HepG2 (cell line): ENCODE results near the gene MEPE. TPM values are rescaled to one million over a fixed set of nuclear protein-coding genes. Genes with fewer than 3 reads are reported as not detected.

ENCODE experiments used
- ATM ChIP-seq: fragments of 450-650 bp; IDR thresholded peaks from 2 replicates; pipeline ENCODE4 v1.7.1; 2017; ENCODE audit warnings: mild to moderate bottlenecking, borderline replicate concordance
- BRD4 ChIP-seq: sonication (generic); formaldehyde crosslinking; IDR thresholded peaks from 2 replicates; pipeline ENCODE4 v1.4.0; 2020; ENCODE audit warnings: missing genetic modification reagents
- DMTF1 ChIP-seq: sonication (generic); formaldehyde crosslinking; IDR thresholded peaks from 2 replicates; pipeline ENCODE4 v1.4.0; 2020; ENCODE audit warnings: mild to moderate bottlenecking, missing genetic modification reagents
- FOXO4 ChIP-seq: sonication (generic); formaldehyde crosslinking; conservative IDR thresholded peaks from 2 replicates; pipeline ENCODE4 v1.8.1; 2023; ENCODE audit warnings: missing genetic modification reagents
- GPN1 ChIP-seq: sonication (generic); formaldehyde crosslinking; IDR thresholded peaks from 2 replicates; pipeline ENCODE4 v1.5.1; 2020; ENCODE audit warnings: missing genetic modification reagents, borderline replicate concordance
- HNRNPLL ChIP-seq: fragments of 200-400 bp; formaldehyde crosslinking; IDR thresholded peaks from 2 replicates; pipeline ENCODE4 v1.6.1; 2017; ENCODE audit warnings: mild to moderate bottlenecking, low read depth, low read length; ENCODE audit not compliant: poor library complexity, severe bottlenecking
- HOXA7 ChIP-seq: sonication (generic); formaldehyde crosslinking; IDR thresholded peaks from 2 replicates; pipeline ENCODE4 v1.8.1; 2022; ENCODE audit warnings: mild to moderate bottlenecking, missing genetic modification reagents, moderate library complexity
- IKZF4 ChIP-seq: sonication (generic); formaldehyde crosslinking; IDR thresholded peaks from 2 replicates; pipeline ENCODE4 v1.5.1; 2020; ENCODE audit warnings: borderline replicate concordance, mild to moderate bottlenecking, low read depth, missing genetic modification reagents; ENCODE audit errors: not compliant biosample characterization
- JARID2 ChIP-seq: sonication (generic); formaldehyde crosslinking; IDR thresholded peaks from 2 replicates; pipeline ENCODE4 v1.8.1; 2023; ENCODE audit warnings: missing genetic modification reagents, inconsistent platforms; ENCODE audit not compliant: insufficient replicate concordance
- JDP2 ChIP-seq: sonication (generic); formaldehyde crosslinking; IDR thresholded peaks from 2 replicates; pipeline ENCODE4 v1.8.1; 2022; ENCODE audit warnings: missing genetic modification reagents, borderline replicate concordance
- LCORL ChIP-seq, 2 experiments: fragments of 450-650 bp in 1 of 2; sonication (generic) in 1 of 2; formaldehyde crosslinking in 1 of 2; IDR thresholded peaks; 2 replicates each; pipeline versions ENCODE4 v1.5.0 to v1.6.1; 2017 to 2020; ENCODE audit warnings: antibody characterized with exemption in 1 of 2, missing genetic modification reagents in 1 of 2
- MED1 ChIP-seq: sonication (generic); formaldehyde crosslinking; IDR thresholded peaks from 2 replicates; pipeline ENCODE4 v1.4.0; 2020; ENCODE audit warnings: missing genetic modification reagents
- NONO ChIP-seq, 2 experiments: fragments of 450-650 bp in 1 of 2; sonication (generic) in 1 of 2; formaldehyde crosslinking in 1 of 2; IDR thresholded peaks in 1 of 2; conservative IDR thresholded peaks in 1 of 2; 2 replicates each; pipeline versions ENCODE4 v1.6.1 to v1.8.0; 2017 to 2022; ENCODE audit warnings: mild to moderate bottlenecking in 1 of 2, missing genetic modification reagents in 1 of 2, moderate library complexity in 1 of 2
- SALL2 ChIP-seq: sonication (generic); formaldehyde crosslinking; IDR thresholded peaks from 2 replicates; pipeline ENCODE4 v1.8.1; 2023; ENCODE audit warnings: mild to moderate bottlenecking, missing genetic modification reagents, inconsistent platforms
- SETDB1 ChIP-seq: sonication (generic); formaldehyde crosslinking; IDR thresholded peaks from 2 replicates; pipeline ENCODE4 v1.5.1; 2020; ENCODE audit warnings: missing genetic modification reagents, mild to moderate bottlenecking, borderline replicate concordance
- SIX1 ChIP-seq: sonication (generic); formaldehyde crosslinking; IDR thresholded peaks from 2 replicates; pipeline ENCODE4 v1.4.0; 2020; ENCODE audit warnings: missing genetic modification reagents, borderline replicate concordance
- SP2 ChIP-seq: sonication (generic); formaldehyde crosslinking; IDR thresholded peaks from 2 replicates; pipeline ENCODE4 v1.5.1; 2020; ENCODE audit warnings: mild to moderate bottlenecking, missing genetic modification reagents
- THAP7 ChIP-seq: sonication (generic); formaldehyde crosslinking; IDR thresholded peaks from 2 replicates; pipeline ENCODE4 v1.8.1; 2023; ENCODE audit warnings: mild to moderate bottlenecking, missing genetic modification reagents
- ZBTB49 ChIP-seq: sonication (generic); formaldehyde crosslinking; IDR thresholded peaks from 2 replicates; pipeline ENCODE4 v1.4.0; 2020; ENCODE audit warnings: missing genetic modification reagents, borderline replicate concordance
- ZFP90 ChIP-seq: sonication (generic); formaldehyde crosslinking; IDR thresholded peaks from 2 replicates; pipeline ENCODE4 v1.8.0; 2022; ENCODE audit warnings: missing genetic modification reagents, mild to moderate bottlenecking, inconsistent platforms, borderline replicate concordance
- ZMAT5 ChIP-seq: sonication (generic); formaldehyde crosslinking; IDR thresholded peaks from 2 replicates; pipeline ENCODE4 v1.5.0; 2020; ENCODE audit warnings: mild to moderate bottlenecking, low read depth, missing genetic modification reagents, borderline replicate concordance
- ZNF329 ChIP-seq: sonication (generic); formaldehyde crosslinking; IDR thresholded peaks from 2 replicates; pipeline ENCODE4 v1.9.0; 2021; ENCODE audit warnings: low read depth, mild to moderate bottlenecking, missing genetic modification reagents
- ZNF749 ChIP-seq: sonication (generic); formaldehyde crosslinking; IDR thresholded peaks from 2 replicates; pipeline ENCODE4 v1.8.0; 2022; ENCODE audit warnings: mild to moderate bottlenecking, missing genetic modification reagents, moderate library complexity, borderline replicate concordance
- polyA plus RNA-seq, 8 experiments: library from polyadenylated mRNA; depleted of rRNA in 3 of 8; stranded (reverse) in 7 of 8; unstranded in 1 of 8; fragments of >200 nt; fragmentation: Illumina TruSeq in 4 of 8; extraction: Trizol in 4 of 8; gene quantifications; 2 replicates each; pipeline versions ENCODE4 v1.2.1 to v1.2.3, GENCODE V29; 2011 to 2016; ENCODE audit warnings: low read depth in 4 of 8, missing spikeins in 1 of 8, mixed read lengths in 1 of 8; ENCODE audit not compliant: insufficient read depth in 1 of 8
- total RNA-seq, 5 experiments: library from RNA; depleted of rRNA; stranded (reverse); fragments of >200 nt; fragmentation: Illumina TruSeq; extraction: Trizol; gene quantifications; 2 replicates each; pipeline ENCODE4 v1.2.3, GENCODE V29; 2016; ENCODE audit warnings: low read depth in 1 of 5

The MEPE gene
- total and polyA plus RNA-seq, 2 of the 13 experiments (the other 11 are each of a cell fraction or from before 2014, with no cell fraction given), result 0.04 TPM; not detected in 1

- TF ChIP-seq ZMAT5 (CRISPR knock-in tag) (no peak), ZNF329 (CRISPR knock-in tag) (no peak), ZBTB49 (CRISPR knock-in tag) (no peak), JDP2 (CRISPR knock-in tag) (no peak), ZFP90 (CRISPR knock-in tag) (no peak), FOXO4 (CRISPR knock-in tag) (no peak), BRD4 (CRISPR knock-in tag) (no peak), THAP7 (CRISPR knock-in tag) (no peak), HOXA7 (no peak), DMTF1 (CRISPR knock-in tag) (no peak), NONO (IDR thresholded peaks at IDR 0.05) (no peak), NONO (CRISPR knock-in tag; conservative IDR thresholded peaks at IDR 0.05) (no peak), LCORL (IDR thresholded peaks at IDR 0.05) (no peak), LCORL (CRISPR knock-in tag; IDR thresholded peaks at IDR 0.05) (no peak), JARID2 (no peak), ATM (no peak), SALL2 (CRISPR knock-in tag) (no peak), IKZF4 (CRISPR knock-in tag) (no peak), GPN1 (CRISPR knock-in tag) (no peak), MED1 (CRISPR knock-in tag) (peak; percentile 32; the same call in 1 of the 2 replicates), SIX1 (CRISPR knock-in tag) (no peak), SP2 (CRISPR knock-in tag) (no peak), ZNF749 (no peak), SETDB1 (CRISPR knock-in tag) (no peak), HNRNPLL (no peak)
These were observed 32.5 kb downstream of the MEPE start (continued) for GRCh38 chr4:87865288-87865687.
